Measurements from ENCODE around the gene SCYGR6.
"Not testable (repeated sequence)": the region's sequence is repeated elsewhere in the genome, so short reads cannot be mapped to it uniquely, and the experiment has no call there.

SCYGR6 gene

GRCh38 chr2:227724394-227725039 lies at the start of gene SCYGR6:
TSS of gene SCYGR6 (minus strand) at chr2:227724757. CDS start at chr2:227724757, 0 bp downstream.
- no peak for DNase-seq (ENCODE audit: low spot score)

GRCh38 chr2:227774011-227774624 lies 49.6 kb upstream of the SCYGR6 start:
- DNase-seq (ENCODE audit: low spot score) = no peak

GRCh38 chr2:227772932-227773331 lies 48.4 kb upstream of the SCYGR6 start:
- no peak for DNase-seq (ENCODE audit: low spot score)

GRCh38 chr2:227772197-227772661 lies 47.7 kb upstream of the SCYGR6 start:
- no peak for DNase-seq (ENCODE audit: low spot score)

GRCh38 chr2:227767830-227768229 lies 43.3 kb upstream of the SCYGR6 start:
- no peak for DNase-seq (ENCODE audit: low spot score)

GRCh38 chr2:227766373-227766883 lies 41.9 kb upstream of the SCYGR6 start:
- DNase-seq (ENCODE audit: low spot score) = peak; percentile 47

- DNase-seq (ENCODE audit: low spot score) = no peak
Measured at GRCh38 chr2:227765788-227766372, 41.3 kb upstream of the SCYGR6 start.

- DNase-seq (ENCODE audit: low spot score) = no peak
Measured at GRCh38 chr2:227761740-227762476, 37.4 kb upstream of the SCYGR6 start.

GRCh38 chr2:227759411-227760118 lies 35.0 kb upstream of the SCYGR6 start:
- DNase-seq (ENCODE audit: low spot score) = no peak

GRCh38 chr2:227756261-227756660 lies 31.7 kb upstream of the SCYGR6 start:
- not testable (repeated sequence) for DNase-seq (ENCODE audit: low spot score)

GRCh38 chr2:227748079-227748478 lies 23.5 kb upstream of the SCYGR6 start:
- no peak for DNase-seq (ENCODE audit: low spot score)

- DNase-seq (ENCODE audit: low spot score) = no peak
Measured at GRCh38 chr2:227745594-227745993, 21.0 kb upstream of the SCYGR6 start, which contains the start of gene SCYGR8. TSS of gene SCYGR8 (plus strand) at chr2:227745894. CDS start at chr2:227745894, 0 bp downstream.

- DNase-seq (ENCODE audit: low spot score) = not testable (repeated sequence)
Measured at GRCh38 chr2:227740705-227741104, 16.1 kb upstream of the SCYGR6 start.

- no peak for DNase-seq (ENCODE audit: low spot score)
Measured at GRCh38 chr2:227739351-227739750, 14.8 kb upstream of the SCYGR6 start.

- DNase-seq (ENCODE audit: low spot score) = no peak
Measured at GRCh38 chr2:227728035-227728434, 3.5 kb upstream of the SCYGR6 start, which contains the start of gene SCYGR7. TSS of gene SCYGR7 (plus strand) at chr2:227728335. CDS start at chr2:227728335, 0 bp downstream.

GRCh38 chr2:227722821-227723220 lies 1.7 kb downstream of the SCYGR6 start:
- not testable (repeated sequence) for DNase-seq (ENCODE audit: low spot score)

- no peak for DNase-seq (ENCODE audit: low spot score)
Measured at GRCh38 chr2:227720680-227721079, 3.9 kb downstream of the SCYGR6 start.

- no peak for DNase-seq (ENCODE audit: low spot score)
Measured at GRCh38 chr2:227719641-227720040, 4.9 kb downstream of the SCYGR6 start.

- DNase-seq (ENCODE audit: low spot score) = no peak
Measured at GRCh38 chr2:227717687-227718567, 6.6 kb downstream of the SCYGR6 start, which contains the start of gene SLC19A3. TSS of gene SLC19A3 (minus strand) at chr2:227718028. CDS start at chr2:227702318, 15,710 bp downstream.

GRCh38 chr2:227716501-227716900 lies 8.1 kb downstream of the SCYGR6 start:
- no peak for DNase-seq (ENCODE audit: low spot score)

Measured in hematopoietic multipotent progenitor cell treated with erythropoietin and hydrocortisone succinate and interleukin-3 and kit ligand, for 17 days (in vitro differentiated cells).